K562 (cell line): ENCODE results near the gene RTP3. TPM values are rescaled to one million over a fixed set of nuclear protein-coding genes. Genes with fewer than 3 reads are reported as not detected.

Source experiments
- ATF7 ChIP-seq: fragments of 450-650 bp; IDR thresholded peaks from 2 replicates; pipeline ENCODE4 v1.7.1; 2014; ENCODE audit warnings: mild to moderate bottlenecking, moderate library complexity
- CHD7 ChIP-seq: fragments of 200-600 bp; sonication (generic); IDR thresholded peaks from one replicate; pipeline ENCODE4 v1.6.1; 2012; ENCODE audit warnings: mild to moderate bottlenecking, low read depth, low read length, inconsistent platforms
- IRF2 ChIP-seq: sonication (generic); formaldehyde crosslinking; IDR thresholded peaks from 2 replicates; pipeline ENCODE4 v1.8.1; 2022; ENCODE audit warnings: mild to moderate bottlenecking, missing genetic modification reagents
- MTA2 ChIP-seq: fragments of 450-650 bp; IDR thresholded peaks from 2 replicates; pipeline ENCODE4 v1.6.1; 2016; ENCODE audit warnings: low read depth
- MXI1 ChIP-seq: IDR thresholded peaks from 2 replicates; pipeline ENCODE4 v1.6.1; 2011; ENCODE audit warnings: low read depth, mild to moderate bottlenecking, improper control_type of control experiment, low read length
- NFIX ChIP-seq: fragments of 250-450 bp; sonication (Bioruptor Pico); IDR thresholded peaks from 2 replicates; pipeline ENCODE4 v1.4.0; 2020; ENCODE audit warnings: low read depth, mild to moderate bottlenecking, moderate library complexity
- POLR3A ChIP-seq: IDR thresholded peaks from 2 replicates; pipeline ENCODE4 v1.6.1; 2011; ENCODE audit warnings: borderline replicate concordance, mild to moderate bottlenecking, moderate library complexity; ENCODE audit not compliant: insufficient read length, insufficient read depth; ENCODE audit errors: extremely low read depth
- SMAD2 ChIP-seq: fragments of 150-350 bp; IDR thresholded peaks from 2 replicates; pipeline ENCODE4 v1.6.1; 2014; ENCODE audit warnings: low read depth, mild to moderate bottlenecking, low read length
- SMAD3 ChIP-seq: fragments of 450-650 bp; formaldehyde crosslinking; conservative IDR thresholded peaks from 2 replicates; pipeline ENCODE4 v1.4.0; 2020; ENCODE audit warnings: mild to moderate bottlenecking
- ZBTB49 ChIP-seq: sonication (generic); formaldehyde crosslinking; IDR thresholded peaks from 2 replicates; pipeline ENCODE4 v1.8.0; 2022; ENCODE audit warnings: missing genetic modification reagents, mild to moderate bottlenecking, borderline replicate concordance
- ZBTB9 ChIP-seq: fragments of 450-650 bp; formaldehyde crosslinking; IDR thresholded peaks from 2 replicates; pipeline ENCODE4 v1.4.0; 2020; ENCODE audit warnings: mild to moderate bottlenecking, moderate library complexity
- ZC3H8 ChIP-seq: fragments of 450-650 bp; IDR thresholded peaks from 2 replicates; pipeline ENCODE4 v1.6.1; 2017
- polyA plus RNA-seq, 8 experiments: library from polyadenylated mRNA; depleted of rRNA in 4 of 8; stranded (reverse) in 5 of 8; unstranded in 3 of 8; fragments of >200 nt; fragmentation: Nextera tagmentation in 2 of 8; fragmentation: Illumina TruSeq in 1 of 8; extraction: Ambion mirVana in 2 of 8; extraction: Trizol in 1 of 8; gene quantifications; 2 replicates each; pipeline versions ENCODE4 v1.2.1 to v1.2.3, GENCODE V29; 2011 to 2014; ENCODE audit warnings: inconsistent platforms in 1 of 8, missing spikeins in 1 of 8
- total RNA-seq, 7 experiments: library from RNA; depleted of rRNA in 6 of 7; stranded (reverse); fragments of >200 nt in 6 of 7; fragmentation: Illumina TruSeq in 2 of 7; extraction: Trizol in 2 of 7; gene quantifications; 2 replicates each; pipeline versions ENCODE4 v1.2.1 to v1.2.3, GENCODE V29; 2011 to 2021; ENCODE audit warnings: low replicate concordance in 1 of 7

Gene RTP3
- total and polyA plus RNA-seq, 9 of the 15 experiments (the other 6 are each of a cell fraction or from before 2014, with no cell fraction given) = not detected

GRCh38 chr3:46508850-46509591 is 11.2 kb downstream of the RTP3 start (continued):
- TF ChIP-seq CHD7 (no peak), NFIX (CRISPR knock-in tag) (no peak), ATF7 (peak; percentile 96), ZBTB9 (CRISPR knock-in tag) (peak; percentile 83; the same call in 1 of the 2 replicates), POLR3A (no peak), MTA2 (peak; percentile 100), IRF2 (CRISPR knock-in tag) (no peak), ZC3H8 (peak; percentile 85; the same call in 1 of the 2 replicates), ZBTB49 (CRISPR knock-in tag) (no peak), SMAD2 (no peak), SMAD3 (peak; percentile 93), MXI1 (peak; percentile 84; the same call in 1 of the 2 replicates)
